OCI-LY7 (cell line): ENCODE measurements around the gene ITGAE. TPM values are rescaled to one million over a fixed set of nuclear protein-coding genes. Genes with fewer than 3 reads are reported as not detected.
"Not testable (repeated sequence)": the region's sequence is repeated elsewhere in the genome, so short reads cannot be mapped to it uniquely, and the experiment has no call there.

Source experiments
- BruUV-seq: library from RNA; stranded (reverse); fragments of 400-500 nt; replicated peaks from 2 replicates; lab custom pipeline; 2021; lab: Mats Ljungman, UMichigan
- CTCF ChIA-PET: fragments of 300-600 bp; sonication (Branson Sonifier 250); formaldehyde crosslinking; loops from one replicate; lab custom pipeline; 2022; ENCODE audit warnings: antibody characterized with exemption; ENCODE audit not compliant: unreplicated experiment; lab: Charles Lee
- POLR2A ChIA-PET: fragments of 300-600 bp; sonication (Branson Sonifier 250); formaldehyde crosslinking; loops from one replicate; lab custom pipeline; 2022; ENCODE audit warnings: antibody characterized with exemption; lab: Charles Lee
- DNase-seq: peaks from one replicate; pipeline ENCODE4 v3.0.0-alpha.2; 2015; ENCODE audit warnings: low spot score
- H2AFZ ChIP-seq: fragments of 200-600 bp; sonication (generic), shearing (Covaris generic); 2 replicates; pipeline ENCODE4 v1.6.1; 2014; ENCODE audit warnings: mild to moderate bottlenecking, antibody characterized with exemption, low read length, moderate library complexity
- H3K27ac ChIP-seq: fragments of 200-600 bp; sonication (generic); 2 replicates; pipeline ENCODE4 v1.5.1; 2014; ENCODE audit warnings: mixed run types, low read depth, mild to moderate bottlenecking, moderate library complexity, low read length, inconsistent platforms; ENCODE audit not compliant: poor library complexity, severe bottlenecking
- H3K36me3 ChIP-seq: fragments of 200-600 bp; sonication (generic); 2 replicates; pipeline ENCODE4 v1.6.1; 2014; ENCODE audit warnings: mild to moderate bottlenecking, antibody characterized with exemption, low read length, moderate library complexity, mixed read lengths; ENCODE audit not compliant: insufficient read depth
- H3K4me1 ChIP-seq: fragments of 200-600 bp; sonication (generic); 2 replicates; pipeline ENCODE4 v1.5.1; 2014; ENCODE audit warnings: mild to moderate bottlenecking, low read length; ENCODE audit not compliant: insufficient read depth, poor library complexity, severe bottlenecking
- H3K4me2 ChIP-seq: fragments of 200-600 bp; sonication (generic); 2 replicates; pipeline ENCODE4 v1.6.1; 2014; ENCODE audit warnings: mild to moderate bottlenecking, low read length
- H3K4me3 ChIP-seq: fragments of 200-600 bp; sonication (generic); 2 replicates; pipeline ENCODE4 v1.5.1; 2014; ENCODE audit warnings: mild to moderate bottlenecking, low read depth, low read length; ENCODE audit not compliant: poor library complexity, severe bottlenecking
- H3K79me2 ChIP-seq: fragments of 200-600 bp; sonication (generic); 2 replicates; pipeline ENCODE4 v1.6.1; 2016; ENCODE audit warnings: low read depth, mild to moderate bottlenecking, low read length, moderate library complexity, mixed read lengths; ENCODE audit not compliant: insufficient read depth
- H3K9me2 ChIP-seq: fragments of 200-600 bp; sonication (generic); 2 replicates; pipeline ENCODE4 v1.6.1; 2016; ENCODE audit warnings: mild to moderate bottlenecking, low read length, mixed read lengths; ENCODE audit not compliant: insufficient read depth
- H3K9me3 ChIP-seq: fragments of 200-600 bp; sonication (generic); 2 replicates; pipeline ENCODE4 v1.6.1; 2014; ENCODE audit warnings: mild to moderate bottlenecking, mixed run types, low read length, mixed read lengths
- H4K20me1 ChIP-seq: fragments of 200-600 bp; sonication (generic); 2 replicates; pipeline ENCODE4 v1.6.1; 2014; ENCODE audit warnings: mild to moderate bottlenecking, antibody characterized with exemption, low read length, moderate library complexity, mixed read lengths; ENCODE audit not compliant: insufficient read depth
- CTCF ChIP-seq: fragments of 200-600 bp; sonication (generic); conservative IDR thresholded peaks from 2 replicates; pipeline ENCODE4 v1.5.1; 2014; ENCODE audit warnings: mild to moderate bottlenecking, antibody characterized with exemption, low read length, moderate library complexity, mixed read lengths
- EZH2phosphoT487 ChIP-seq: fragments of 200-600 bp; sonication (generic); IDR thresholded peaks from 2 replicates; pipeline ENCODE4 v1.6.1; 2018; ENCODE audit warnings: low read depth, borderline replicate concordance, mild to moderate bottlenecking, mixed run types, antibody characterized with exemption, low read length, moderate library complexity, mixed read lengths
- intact Hi-C: fragments of 100-400 bp; cut with micrococcal nuclease; formaldehyde crosslinking; loops from one replicate; pipeline ENCODE4 v1.10.0; 2022; ENCODE audit not compliant: unreplicated experiment
- total RNA-seq, 2 experiments: library from RNA; depleted of rRNA in 1 of 2; stranded (reverse); fragments of >200 nt in 1 of 2; shearing (Covaris generic) in 1 of 2; gene quantifications; 2 replicates each; pipeline ENCODE4 v1.2.3, GENCODE V29; 2014 to 2022

The ITGAE gene
- total RNA-seq, 2 experiments from 2014 or later, result 52.2 to 61.2 TPM

- intact Hi-C loops, result no loop called here
- H3K79me2 ChIP-seq, result no peaks in the 10 kb centered on the region
- no peak overlapping the region for H2AFZ ChIP-seq
- peaks cover 23% of the 10 kb centered on the region for H3K4me1 ChIP-seq
- CTCF ChIA-PET, result no interaction called here
- H3K36me3 ChIP-seq, result peaks cover 22% of the 10 kb centered on the region
- no peak overlapping the region for H3K4me2 ChIP-seq
- POLR2A ChIA-PET, result no interaction called here
- H3K9me3 ChIP-seq, result no peaks in the 10 kb centered on the region
- TF ChIP-seq CTCF (no peak), EZH2phosphoT487 (no peak)
- no peaks in the 10 kb centered on the region for H4K20me1 ChIP-seq
- BruUV-seq, result no TSS peak
- DNase-seq, result no peak
- H3K9me2 ChIP-seq, result no peaks in the 10 kb centered on the region
- H3K4me3 ChIP-seq, result no peak overlapping the region
- H3K27ac ChIP-seq, result no peak overlapping the region
Measured at GRCh38 chr17:3704931-3705717, 95.9 kb downstream of the ITGAE start.

- H3K79me2 ChIP-seq, H3K4me3 ChIP-seq, H3K27ac ChIP-seq, BruUV-seq, H3K4me2 ChIP-seq, H3K4me1 ChIP-seq, H3K9me2 ChIP-seq, H2AFZ ChIP-seq, H4K20me1 ChIP-seq, CTCF ChIA-PET, intact Hi-C loops: not testable (repeated sequence)
- POLR2A ChIA-PET, result interaction anchor here (0.8 kb wide), 1 partner anchor 9 kb away, joined by 4 read pairs; no protein-coding TSS in a partner anchor
- Histone ChIP-seq H3K36me3 (peaks cover 29% of the 10 kb centered on the region), H3K9me3 (peaks cover 13% of the 10 kb centered on the region; the same call in 1 of the 2 replicates)
- peak; percentile 34 for DNase-seq
Measured at GRCh38 chr17:3702041-3702539, 98.9 kb downstream of the ITGAE start.

GRCh38 chr17:3699951-3700350, 101.0 kb downstream of the ITGAE start:
- BruUV-seq, result no TSS peak
- ChIA-PET POLR2A (no interaction called here), CTCF (no interaction called here)
- intact Hi-C loops, result no loop called here
- no peak overlapping the region for H3K4me2 ChIP-seq
- peaks cover 9% of the 10 kb centered on the region for H3K79me2 ChIP-seq
- H3K4me1 ChIP-seq, result peaks cover 12% of the 10 kb centered on the region
- no peak overlapping the region for H2AFZ ChIP-seq
- H3K4me3 ChIP-seq, result no peak overlapping the region
- H3K9me2 ChIP-seq, result no peaks in the 10 kb centered on the region
- H3K9me3 ChIP-seq, result peaks cover 13% of the 10 kb centered on the region; the same call in 1 of the 2 replicates
- no peaks in the 10 kb centered on the region for H4K20me1 ChIP-seq
- TF ChIP-seq EZH2phosphoT487 (no peak), CTCF (no peak)
- peaks cover 30% of the 10 kb centered on the region for H3K36me3 ChIP-seq
- no peak for DNase-seq
- H3K27ac ChIP-seq, result no peak overlapping the region
